ENCODE measurements around the gene RHBG. TPM values are rescaled to one million over a fixed set of nuclear protein-coding genes. Genes with fewer than 3 reads are reported as not detected.

The RHBG gene
- total and polyA plus RNA-seq, 2 of the 4 experiments (the other 2 are of a cell fraction), result not detected

- H3K4me2 ChIP-seq (ENCODE audit: low read depth, low read length), result no peak overlapping the region
- TF ChIP-seq CEBPB (IDR thresholded peaks at IDR 0.05; ENCODE audit: low read depth, low read length) (no peak), CHD1 (IDR thresholded peaks at IDR 0.05; ENCODE audit: low read depth, low read length) (no peak), RAD21 (IDR thresholded peaks at IDR 0.05; ENCODE audit: low read length) (no peak), ELK1 (IDR thresholded peaks at IDR 0.05; ENCODE audit: borderline replicate concordance, low read depth, low read length) (no peak), SMC3 (IDR thresholded peaks at IDR 0.05; ENCODE audit: low read depth, low read length) (no peak), FOS (IDR thresholded peaks at IDR 0.05; ENCODE audit: low read depth, low read length) (no peak), MXI1 (IDR thresholded peaks at IDR 0.05; ENCODE audit: borderline replicate concordance, low read depth, low read length) (no peak), RFX5 (IDR thresholded peaks at IDR 0.05; ENCODE audit: low read depth, low read length) (no peak), POLR2A (IDR thresholded peaks at IDR 0.05; ENCODE audit: low read depth, low read length) (no peak), MAFK (IDR thresholded peaks at IDR 0.05; ENCODE audit: low read depth, low read length) (no peak), RCOR1 (IDR thresholded peaks at IDR 0.05; ENCODE audit: insufficient replicate concordance, low read length) (no peak), BHLHE40 (IDR thresholded peaks at IDR 0.05; ENCODE audit: low read depth, low read length) (no peak), NFE2L2 (IDR thresholded peaks at IDR 0.05; ENCODE audit: low read depth, low read length) (no peak)
- TF ChIP-seq, protein P1, sequence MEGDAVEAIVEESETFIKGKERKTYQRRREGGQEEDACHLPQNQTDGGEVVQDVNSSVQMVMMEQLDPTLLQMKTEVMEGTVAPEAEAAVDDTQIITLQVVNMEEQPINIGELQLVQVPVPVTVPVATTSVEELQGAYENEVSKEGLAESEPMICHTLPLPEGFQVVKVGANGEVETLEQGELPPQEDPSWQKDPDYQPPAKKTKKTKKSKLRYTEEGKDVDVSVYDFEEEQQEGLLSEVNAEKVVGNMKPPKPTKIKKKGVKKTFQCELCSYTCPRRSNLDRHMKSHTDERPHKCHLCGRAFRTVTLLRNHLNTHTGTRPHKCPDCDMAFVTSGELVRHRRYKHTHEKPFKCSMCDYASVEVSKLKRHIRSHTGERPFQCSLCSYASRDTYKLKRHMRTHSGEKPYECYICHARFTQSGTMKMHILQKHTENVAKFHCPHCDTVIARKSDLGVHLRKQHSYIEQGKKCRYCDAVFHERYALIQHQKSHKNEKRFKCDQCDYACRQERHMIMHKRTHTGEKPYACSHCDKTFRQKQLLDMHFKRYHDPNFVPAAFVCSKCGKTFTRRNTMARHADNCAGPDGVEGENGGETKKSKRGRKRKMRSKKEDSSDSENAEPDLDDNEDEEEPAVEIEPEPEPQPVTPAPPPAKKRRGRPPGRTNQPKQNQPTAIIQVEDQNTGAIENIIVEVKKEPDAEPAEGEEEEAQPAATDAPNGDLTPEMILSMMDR (conservative IDR thresholded peaks at IDR 0.05; ENCODE audit: low read depth, low read length), result no peak
- TF ChIP-seq, protein P2, sequence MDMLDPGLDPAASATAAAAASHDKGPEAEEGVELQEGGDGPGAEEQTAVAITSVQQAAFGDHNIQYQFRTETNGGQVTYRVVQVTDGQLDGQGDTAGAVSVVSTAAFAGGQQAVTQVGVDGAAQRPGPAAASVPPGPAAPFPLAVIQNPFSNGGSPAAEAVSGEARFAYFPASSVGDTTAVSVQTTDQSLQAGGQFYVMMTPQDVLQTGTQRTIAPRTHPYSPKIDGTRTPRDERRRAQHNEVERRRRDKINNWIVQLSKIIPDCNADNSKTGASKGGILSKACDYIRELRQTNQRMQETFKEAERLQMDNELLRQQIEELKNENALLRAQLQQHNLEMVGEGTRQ (IDR thresholded peaks at IDR 0.05; ENCODE audit: low read depth, low read length), result no peak
- H3K4me1 ChIP-seq (ENCODE audit: control insufficient read depth, insufficient read depth, low read length), result no peaks in the 10 kb centered on the region
- intact Hi-C loops (cut with micrococcal nuclease), result no loop called here
- H3K9ac ChIP-seq (ENCODE audit: low read depth, low read length), result no peak overlapping the region
- no peak overlapping the region for H4K5ac ChIP-seq (ENCODE audit: low read depth, low read length)
- H3K14ac ChIP-seq (replicated peaks; ENCODE audit: low read depth, low read length), result no peak overlapping the region
- no peak overlapping the region for H2BK15ac ChIP-seq (ENCODE audit: low read depth, low read length)
- DNase-seq, result no peak
- H4K8ac ChIP-seq (ENCODE audit: low read depth in 2 of 2, low read length in 2 of 2), result no peak overlapping the region
- H4K20me1 ChIP-seq (ENCODE audit: insufficient read depth, low read length), result no peaks in the 10 kb centered on the region
- H3K9me1 ChIP-seq (ENCODE audit: insufficient read depth, low read length), result no peaks in the 10 kb centered on the region
- H3K18ac ChIP-seq (ENCODE audit: low read depth, low read length), result no peak overlapping the region
- dilution Hi-C loops (cut with HindIII; ENCODE audit: low sequenced_read_pairs, unreplicated experiment), result no loop called here
- no peak overlapping the region for H3K4me3 ChIP-seq (ENCODE audit: insufficient read depth, low read depth, low read length)
- H3K36me3 ChIP-seq (ENCODE audit: control insufficient read depth, insufficient read depth, low read length), result no peaks in the 10 kb centered on the region
- no peaks in the 10 kb centered on the region for H3K9me3 ChIP-seq (ENCODE audit: control insufficient read depth, insufficient read depth, low read length)
- H3K23ac ChIP-seq (ENCODE audit: low read depth, low read length), result no peak overlapping the region
- POLR2A ChIA-PET (ENCODE audit: unreplicated experiment), result no interaction called here
- H2AK9ac ChIP-seq (replicated peaks; ENCODE audit: low read depth, low read length, poor library complexity), result no peak overlapping the region
- in situ Hi-C loops (cut with MboI; ENCODE audit: low sequenced_read_pairs), result no loop called here
- BruUV-seq (replicated peaks), result no TSS peak
- no peak overlapping the region for H2BK120ac ChIP-seq (ENCODE audit: low read depth, low read length)
- H2BK20ac ChIP-seq (ENCODE audit: low read depth, low read length), result no peak overlapping the region
- no peak overlapping the region for H2AK5ac ChIP-seq (ENCODE audit: low read depth, low read length)
- H4K91ac ChIP-seq (ENCODE audit: insufficient read depth, low read depth, low read length), result no peak overlapping the region
- CTCF ChIA-PET, result no interaction called here
- H2AFZ ChIP-seq (replicated peaks; ENCODE audit: low read length, poor library complexity), result no peak overlapping the region
- H3K27me3 ChIP-seq (ENCODE audit: control insufficient read depth, insufficient read depth, low read length), result peaks cover 62% of the 10 kb centered on the region
- H3K27ac ChIP-seq (ENCODE audit: insufficient read depth, low read length), result no peak overlapping the region
- H2BK5ac ChIP-seq (ENCODE audit: low read depth, low read length, poor library complexity, severe bottlenecking), result no peak overlapping the region
- no peak overlapping the region for H3K56ac ChIP-seq (ENCODE audit: extremely low read depth, insufficient read depth, low read length)
- no peaks in the 10 kb centered on the region for H3K79me1 ChIP-seq (ENCODE audit: low read depth in 1 of 2, low read length in 2 of 2)
- no peak for ATAC-seq (ENCODE audit: low read depth)
- no peak overlapping the region for H3K4ac ChIP-seq (ENCODE audit: low read depth, low read length)
These were observed 3.3 kb upstream of the RHBG start for GRCh38 chr1:156365754-156366153.

All from IMR-90 (cell line).